OCI-LY1 (cell line): Measurements from ENCODE around the gene ATXN1L.

ENCODE experiments used
- H2AFZ ChIP-seq: fragments of 200-600 bp; sonication (generic), shearing (Covaris generic); 2 replicates; pipeline ENCODE4 v1.6.0; 2014; ENCODE audit warnings: antibody characterized with exemption, mild to moderate bottlenecking, low read length
- H3F3A ChIP-seq: fragments of 200-600 bp; sonication (generic), shearing (Covaris generic); 2 replicates; pipeline ENCODE4 v1.6.0; 2014; ENCODE audit warnings: mild to moderate bottlenecking, antibody characterized with exemption, low read length, moderate library complexity; ENCODE audit not compliant: insufficient read depth
- H3K27ac ChIP-seq: fragments of 200-600 bp; sonication (generic); 2 replicates; pipeline ENCODE4 v1.5.1; 2014; ENCODE audit warnings: low read length, mixed run types, mild to moderate bottlenecking, low read depth; ENCODE audit not compliant: poor library complexity, severe bottlenecking
- H3K27me3 ChIP-seq: fragments of 200-600 bp; sonication (generic); 2 replicates; pipeline ENCODE4 v1.6.0; 2014; ENCODE audit warnings: antibody characterized with exemption, mild to moderate bottlenecking, low read length, moderate library complexity; ENCODE audit not compliant: insufficient read depth
- H3K36me3 ChIP-seq: fragments of 200-600 bp; sonication (generic); 2 replicates; pipeline ENCODE4 v1.6.1; 2014; ENCODE audit warnings: mild to moderate bottlenecking, antibody characterized with exemption, low read length, moderate library complexity, mixed read lengths; ENCODE audit not compliant: insufficient read depth
- H3K4me1 ChIP-seq: fragments of 200-600 bp; sonication (generic); 2 replicates; pipeline ENCODE4 v1.5.1; 2014; ENCODE audit warnings: mild to moderate bottlenecking, low read length, moderate library complexity; ENCODE audit not compliant: insufficient read depth, severe bottlenecking
- H3K4me2 ChIP-seq: fragments of 200-600 bp; sonication (generic), shearing (Covaris generic); 2 replicates; pipeline ENCODE4 v1.6.1; 2014; ENCODE audit warnings: low read length
- H3K4me3 ChIP-seq: fragments of 200-600 bp; sonication (generic); 2 replicates; pipeline ENCODE4 v1.5.1; 2014; ENCODE audit warnings: low read length, low read depth, mild to moderate bottlenecking, mixed read lengths; ENCODE audit not compliant: poor library complexity, severe bottlenecking
- H3K79me2 ChIP-seq: fragments of 200-600 bp; shearing (Covaris generic); 2 replicates; pipeline ENCODE4 v1.6.1; 2016; ENCODE audit warnings: mixed run types, low read length, mixed read lengths; ENCODE audit not compliant: insufficient read depth
- H3K9ac ChIP-seq: fragments of 200-600 bp; sonication (generic), shearing (Covaris generic); 2 replicates; pipeline ENCODE4 v1.6.1; 2014; ENCODE audit warnings: mild to moderate bottlenecking, low read length, mixed read lengths
- H3K9me2 ChIP-seq: fragments of 200-600 bp; sonication (generic), shearing (Covaris generic); 2 replicates; pipeline ENCODE4 v1.6.1; 2014; ENCODE audit warnings: low read depth, mild to moderate bottlenecking, low read length, mixed read lengths
- H3K9me3 ChIP-seq: fragments of 200-600 bp; shearing (Covaris generic); 2 replicates; pipeline ENCODE4 v1.6.1; 2014; ENCODE audit warnings: low read length, mixed read lengths
- H4K20me1 ChIP-seq: fragments of 200-600 bp; sonication (generic), shearing (Covaris generic); 2 replicates; pipeline ENCODE4 v1.6.0; 2016; ENCODE audit warnings: mild to moderate bottlenecking, low read length; ENCODE audit not compliant: insufficient read depth
- EZH2 ChIP-seq: fragments of 200-600 bp; sonication (generic), shearing (Covaris generic); IDR thresholded peaks from 2 replicates; pipeline ENCODE4 v1.8.0; 2017; ENCODE audit warnings: borderline replicate concordance, mixed run types, mild to moderate bottlenecking, antibody characterized with exemption, low read length, moderate library complexity, mixed read lengths
- TF ChIP-seq, protein P1 (sequence below): fragments of 200-600 bp; sonication (generic), shearing (Covaris generic); IDR thresholded peaks from 2 replicates; pipeline ENCODE4 v1.5.1; 2017; ENCODE audit warnings: mild to moderate bottlenecking, antibody characterized with exemption, low read length, moderate library complexity, mixed read lengths

ATXN1L gene, protein sequence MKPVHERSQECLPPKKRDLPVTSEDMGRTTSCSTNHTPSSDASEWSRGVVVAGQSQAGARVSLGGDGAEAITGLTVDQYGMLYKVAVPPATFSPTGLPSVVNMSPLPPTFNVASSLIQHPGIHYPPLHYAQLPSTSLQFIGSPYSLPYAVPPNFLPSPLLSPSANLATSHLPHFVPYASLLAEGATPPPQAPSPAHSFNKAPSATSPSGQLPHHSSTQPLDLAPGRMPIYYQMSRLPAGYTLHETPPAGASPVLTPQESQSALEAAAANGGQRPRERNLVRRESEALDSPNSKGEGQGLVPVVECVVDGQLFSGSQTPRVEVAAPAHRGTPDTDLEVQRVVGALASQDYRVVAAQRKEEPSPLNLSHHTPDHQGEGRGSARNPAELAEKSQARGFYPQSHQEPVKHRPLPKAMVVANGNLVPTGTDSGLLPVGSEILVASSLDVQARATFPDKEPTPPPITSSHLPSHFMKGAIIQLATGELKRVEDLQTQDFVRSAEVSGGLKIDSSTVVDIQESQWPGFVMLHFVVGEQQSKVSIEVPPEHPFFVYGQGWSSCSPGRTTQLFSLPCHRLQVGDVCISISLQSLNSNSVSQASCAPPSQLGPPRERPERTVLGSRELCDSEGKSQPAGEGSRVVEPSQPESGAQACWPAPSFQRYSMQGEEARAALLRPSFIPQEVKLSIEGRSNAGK

DNA sequence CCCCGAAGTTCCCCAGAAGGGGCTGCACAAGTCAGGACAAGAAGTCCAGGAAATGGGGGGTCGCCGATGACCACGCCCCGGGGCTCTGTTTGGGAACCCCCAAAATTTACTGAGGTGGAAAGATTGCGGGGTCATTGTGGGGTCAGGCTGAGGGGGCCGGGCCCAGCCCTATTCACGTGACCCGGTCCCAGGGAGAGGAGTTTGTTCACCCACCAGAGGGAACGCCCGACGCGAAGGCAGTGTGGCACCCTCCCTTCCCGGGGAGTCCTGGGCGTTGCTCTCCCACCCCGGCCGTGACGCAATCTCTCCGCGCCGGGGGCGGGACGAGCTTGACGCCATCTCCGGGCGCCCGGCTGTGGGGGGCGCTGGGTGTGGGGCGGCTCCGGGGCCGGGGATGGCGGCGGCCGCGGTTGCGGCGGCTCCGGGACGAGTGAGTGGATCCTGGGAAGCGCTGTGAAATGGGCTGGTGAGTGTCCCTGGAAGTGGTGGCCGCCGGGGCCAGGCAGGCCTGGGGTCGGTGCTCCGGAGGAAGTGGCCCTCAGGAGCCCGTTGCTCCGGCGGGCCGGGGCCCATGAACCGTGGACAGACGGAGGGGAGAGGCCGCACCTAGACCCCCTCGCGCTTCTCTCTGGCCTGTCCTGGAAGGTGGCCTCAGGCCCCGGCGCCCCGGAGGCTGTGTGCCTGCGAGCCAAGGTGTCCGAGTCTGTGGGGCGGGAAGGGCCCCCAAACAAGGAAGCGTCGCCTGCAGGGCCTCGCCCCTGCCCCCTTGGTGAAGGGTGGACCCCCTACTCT is at the start of gene ATXN1L:
Gene ATXN1L (plus strand): TSS at position 338 of the 792 bp plus-strand sequence. CDS start 3,765 bp downstream, outside the sequence.
- no peaks in the 10 kb centered on the region for H3F3A ChIP-seq
- H3K27me3 ChIP-seq, result no peaks in the 10 kb centered on the region
- no peaks in the 10 kb centered on the region for H3K9me2 ChIP-seq
- H3K4me1 ChIP-seq, result peaks cover 30% of the 10 kb centered on the region
- peak within 1 kb of the TSS; percentile 26 for H3K27ac ChIP-seq
- H3K9ac ChIP-seq, result peak within 1 kb of the TSS; percentile 79
- peaks cover 18% of the 10 kb centered on the region for H3K79me2 ChIP-seq
- no peak for TF ChIP-seq EZH2
- TF ChIP-seq, protein P1, sequence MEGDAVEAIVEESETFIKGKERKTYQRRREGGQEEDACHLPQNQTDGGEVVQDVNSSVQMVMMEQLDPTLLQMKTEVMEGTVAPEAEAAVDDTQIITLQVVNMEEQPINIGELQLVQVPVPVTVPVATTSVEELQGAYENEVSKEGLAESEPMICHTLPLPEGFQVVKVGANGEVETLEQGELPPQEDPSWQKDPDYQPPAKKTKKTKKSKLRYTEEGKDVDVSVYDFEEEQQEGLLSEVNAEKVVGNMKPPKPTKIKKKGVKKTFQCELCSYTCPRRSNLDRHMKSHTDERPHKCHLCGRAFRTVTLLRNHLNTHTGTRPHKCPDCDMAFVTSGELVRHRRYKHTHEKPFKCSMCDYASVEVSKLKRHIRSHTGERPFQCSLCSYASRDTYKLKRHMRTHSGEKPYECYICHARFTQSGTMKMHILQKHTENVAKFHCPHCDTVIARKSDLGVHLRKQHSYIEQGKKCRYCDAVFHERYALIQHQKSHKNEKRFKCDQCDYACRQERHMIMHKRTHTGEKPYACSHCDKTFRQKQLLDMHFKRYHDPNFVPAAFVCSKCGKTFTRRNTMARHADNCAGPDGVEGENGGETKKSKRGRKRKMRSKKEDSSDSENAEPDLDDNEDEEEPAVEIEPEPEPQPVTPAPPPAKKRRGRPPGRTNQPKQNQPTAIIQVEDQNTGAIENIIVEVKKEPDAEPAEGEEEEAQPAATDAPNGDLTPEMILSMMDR, result no peak
- H2AFZ ChIP-seq, result no peak within 1 kb of the TSS
- H3K4me2 ChIP-seq, result peak within 1 kb of the TSS; percentile 98
- H4K20me1 ChIP-seq, result no peaks in the 10 kb centered on the region
- H3K4me3 ChIP-seq, result peak within 1 kb of the TSS; percentile 91
- peaks cover 31% of the 10 kb centered on the region; the same call in 1 of the 2 replicates for H3K36me3 ChIP-seq
- H3K9me3 ChIP-seq, result no peaks in the 10 kb centered on the region

DNA sequence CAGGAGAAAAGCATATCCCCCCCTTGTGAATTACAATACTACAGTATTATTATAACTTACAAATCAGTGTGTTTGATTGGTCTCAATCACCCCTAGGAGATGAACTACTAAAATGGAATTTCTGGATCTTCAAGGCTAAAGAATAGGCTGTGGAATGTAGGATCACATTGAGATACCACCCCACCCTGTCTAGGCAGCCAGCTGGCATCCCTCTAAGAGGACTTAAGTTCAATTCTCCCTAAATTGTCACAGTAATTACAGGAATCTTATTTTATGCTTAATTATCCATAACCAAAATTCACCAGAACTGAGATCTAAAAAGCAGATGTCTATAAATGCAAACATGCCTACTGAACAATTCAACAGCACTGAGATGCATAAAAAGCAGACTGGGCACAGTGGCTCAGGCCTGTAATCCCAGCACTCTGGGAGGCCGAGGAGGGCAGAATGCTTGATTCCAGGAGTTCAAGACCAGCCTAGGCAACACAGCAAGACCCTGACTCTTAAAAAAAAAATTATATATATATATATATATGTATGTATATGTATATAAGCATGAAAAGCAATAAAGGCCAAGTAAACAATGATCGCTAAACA is 49.2 kb upstream of the ATXN1L start:
- Histone ChIP-seq H3K27ac (no peak overlapping the region), H4K20me1 (no peaks in the 10 kb centered on the region), H3K79me2 (peaks cover 73% of the 10 kb centered on the region), H3K4me2 (no peak overlapping the region), H3K9ac (no peak overlapping the region), H3K4me3 (no peak overlapping the region), H3F3A (no peaks in the 10 kb centered on the region; the same call in 1 of the 2 replicates), H3K9me3 (no peaks in the 10 kb centered on the region), H2AFZ (no peak overlapping the region), H3K27me3 (no peaks in the 10 kb centered on the region), H3K4me1 (peaks cover 22% of the 10 kb centered on the region), H3K36me3 (peaks cover 35% of the 10 kb centered on the region), H3K9me2 (no peaks in the 10 kb centered on the region)
- TF ChIP-seq EZH2, result no peak
- TF ChIP-seq, protein P1, result no peak

DNA sequence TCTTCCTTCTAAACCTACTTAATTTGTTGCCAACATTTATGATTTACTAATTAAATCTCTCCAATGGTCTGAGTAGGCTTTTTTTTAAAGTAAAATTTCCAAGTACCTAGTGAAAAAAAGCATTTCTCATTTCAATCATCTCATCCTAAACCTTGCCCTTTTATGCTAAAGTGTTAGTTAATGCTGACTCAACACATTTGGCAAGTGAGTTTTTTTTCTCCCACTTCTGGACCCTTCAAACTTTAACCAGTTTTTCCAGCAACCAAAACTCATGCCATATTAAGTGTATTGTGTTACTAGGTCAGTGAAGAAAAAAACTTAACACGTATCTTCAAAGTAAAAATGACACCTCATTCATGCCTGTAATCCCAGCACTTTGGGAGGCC is 42.5 kb upstream of the ATXN1L start:
- H3K79me2 ChIP-seq, result peaks cover 52% of the 10 kb centered on the region
- no peak overlapping the region for H3K27ac ChIP-seq
- no peaks in the 10 kb centered on the region for H3F3A ChIP-seq
- H3K9me2 ChIP-seq, result no peaks in the 10 kb centered on the region
- no peak overlapping the region for H3K9ac ChIP-seq
- peaks cover 19% of the 10 kb centered on the region for H3K4me1 ChIP-seq
- H2AFZ ChIP-seq, result no peak overlapping the region
- no peaks in the 10 kb centered on the region for H4K20me1 ChIP-seq
- TF ChIP-seq, protein P1, result no peak
- no peak for TF ChIP-seq EZH2
- no peak overlapping the region for H3K4me2 ChIP-seq
- H3K4me3 ChIP-seq, result no peak overlapping the region
- H3K27me3 ChIP-seq, result no peaks in the 10 kb centered on the region
- H3K9me3 ChIP-seq, result no peaks in the 10 kb centered on the region
- peaks cover 25% of the 10 kb centered on the region for H3K36me3 ChIP-seq
